BJ (cell line): ENCODE data around the gene KCNIP4. TPM values are rescaled to one million over a fixed set of nuclear protein-coding genes. Genes with fewer than 3 reads are reported as not detected.

Source experiments
- CTCF ChIA-PET: fragments of 350-600 bp; formaldehyde crosslinking; extraction: SDS; loops from one replicate; lab custom pipeline; 2021; ENCODE audit warnings: antibody characterized with exemption, inconsistent platforms; lab: Yijun Ruan, JAX
- POLR2A ChIA-PET: fragments of 300-600 bp; sonication (Branson Sonifier 250); formaldehyde crosslinking; extraction: SDS; loops from one replicate; lab custom pipeline; 2021; ENCODE audit warnings: antibody characterized with exemption; lab: Charles Lee
- DNase-seq: peaks from one replicate; pipeline ENCODE4 v3.0.0-alpha.2; 2011; ENCODE audit warnings: low read depth
- H3K27me3 ChIP-seq: 2 replicates; pipeline ENCODE4 v1.6.0; 2011; ENCODE audit warnings: low read length; ENCODE audit not compliant: control insufficient read depth, insufficient read depth
- H3K36me3 ChIP-seq: 2 replicates; pipeline ENCODE4 v1.5.1; 2011; ENCODE audit warnings: low read length; ENCODE audit not compliant: control insufficient read depth, insufficient read depth
- H3K4me3 ChIP-seq: 2 replicates; pipeline ENCODE4 v1.5.1; 2011; ENCODE audit warnings: low read depth, mild to moderate bottlenecking, control low read depth, low read length
- CTCF ChIP-seq: IDR thresholded peaks from 2 replicates; pipeline ENCODE4 v1.5.1; 2011; ENCODE audit warnings: low read depth, mild to moderate bottlenecking, control low read depth, inconsistent platforms, low read length, moderate library complexity; ENCODE audit not compliant: insufficient read depth
- polyA plus RNA-seq: library from polyadenylated mRNA; depleted of rRNA; stranded (reverse); fragments of >200 nt; gene quantifications from 2 replicates; pipeline ENCODE4 v1.2.3, GENCODE V29; 2011

KCNIP4 gene
- polyA plus RNA-seq, 1 experiment = not detected

- H3K36me3 ChIP-seq = no peaks in the 10 kb centered on the region
- H3K27me3 ChIP-seq = no peaks in the 10 kb centered on the region
- POLR2A ChIA-PET = no interaction called here
- no peak overlapping the region for H3K4me3 ChIP-seq
- TF ChIP-seq CTCF = no peak
- DNase-seq = no peak
- CTCF ChIA-PET = no interaction called here
These were observed 16.3 kb upstream of the KCNIP4 start for GRCh38 chr4:21964762-21965319.

GRCh38 chr4:21962691-21963090 lies 14.1 kb upstream of the KCNIP4 start:
- H3K4me3 ChIP-seq = no peak overlapping the region
- no peak for TF ChIP-seq CTCF
- ChIA-PET POLR2A (no interaction called here), CTCF (no interaction called here)
- no peaks in the 10 kb centered on the region for H3K27me3 ChIP-seq
- DNase-seq = no peak
- H3K36me3 ChIP-seq = no peaks in the 10 kb centered on the region

- no peaks in the 10 kb centered on the region for H3K36me3 ChIP-seq
- no peak for DNase-seq
- TF ChIP-seq CTCF = no peak
- CTCF ChIA-PET = interaction anchor here (0.7 kb wide), 1 partner anchor 175 kb away, joined by 4 read pairs; no protein-coding TSS in a partner anchor
- H3K4me3 ChIP-seq = no peak overlapping the region
- no peaks in the 10 kb centered on the region for H3K27me3 ChIP-seq
- POLR2A ChIA-PET = no interaction called here
These were observed 12.2 kb upstream of the KCNIP4 start for GRCh38 chr4:21960793-21961192.

- Histone ChIP-seq H3K36me3 (no peaks in the 10 kb centered on the region), H3K4me3 (no peak overlapping the region), H3K27me3 (peaks cover 4% of the 10 kb centered on the region)
- CTCF ChIA-PET = no interaction called here
- POLR2A ChIA-PET = no interaction called here
- TF ChIP-seq CTCF = no peak
- no peak for DNase-seq
These were observed 6.3 kb upstream of the KCNIP4 start for GRCh38 chr4:21954916-21955315.

GRCh38 chr4:21953653-21954052 lies 5.1 kb upstream of the KCNIP4 start:
- no peak for DNase-seq
- POLR2A ChIA-PET = no interaction called here
- Histone ChIP-seq H3K36me3 (no peaks in the 10 kb centered on the region), H3K27me3 (peaks cover 11% of the 10 kb centered on the region), H3K4me3 (no peak overlapping the region)
- CTCF ChIA-PET = interaction anchor here (0.6 kb wide), 1 partner anchor 37 kb away, joined by 3 read pairs; no protein-coding TSS in a partner anchor
- TF ChIP-seq CTCF = no peak
